Lung (tissue), 12 donors: Measurements from ENCODE around the gene THSD7B. TPM values are rescaled to one million over a fixed set of nuclear protein-coding genes. Genes with fewer than 3 reads are reported as not detected.

ENCODE experiments used
- ATAC-seq: fragments of 200-7000 bp; cut with Tn5 transposase; one replicate; pipeline ENCODE4 v1.9.1; 2020; ENCODE audit warnings: moderate number of reproducible peaks; ENCODE audit not compliant: insufficient read depth, low FRiP score
- DNase-seq, 3 donors: peaks; one replicate each; pipeline ENCODE4 v3.0.0-alpha.2; 2013 to 2017
- H3K27ac ChIP-seq, 2 donors: one replicate each; pipeline ENCODE4 v1.5.1; 2013; ENCODE audit warnings: mild to moderate bottlenecking in 2 of 2, moderate library complexity in 2 of 2, control low read depth in 1 of 2, inconsistent platforms in 1 of 2, low read depth in 1 of 2, low read length in 1 of 2
- H3K27me3 ChIP-seq, 3 donors: one replicate each; pipeline ENCODE4 v1.5.1; 2013; ENCODE audit warnings: low read length in 2 of 3; ENCODE audit not compliant: control insufficient read depth in 3 of 3, insufficient read depth in 3 of 3
- H3K36me3 ChIP-seq, 4 donors: one replicate each; pipeline ENCODE4 v1.5.1; 2013; ENCODE audit warnings: low read length in 4 of 4, mild to moderate bottlenecking in 1 of 4, moderate library complexity in 1 of 4; ENCODE audit not compliant: control insufficient read depth in 4 of 4, insufficient read depth in 4 of 4
- H3K4me1 ChIP-seq, 5 donors: one replicate each; pipeline ENCODE4 v1.5.1; 2013; ENCODE audit warnings: low read length in 5 of 5, mild to moderate bottlenecking in 2 of 5, moderate library complexity in 1 of 5; ENCODE audit not compliant: control insufficient read depth in 5 of 5, insufficient read depth in 5 of 5
- H3K4me3 ChIP-seq: one replicate; pipeline ENCODE4 v1.5.1; 2013; ENCODE audit warnings: mild to moderate bottlenecking, control low read depth, moderate library complexity
- H3K9ac ChIP-seq, 2 donors: one replicate each; pipeline ENCODE4 v1.5.1; 2013; ENCODE audit warnings: low read length in 2 of 2, control low read depth in 1 of 2; ENCODE audit not compliant: insufficient read depth in 1 of 2
- H3K9me3 ChIP-seq, 4 donors: one replicate each; pipeline ENCODE4 v1.5.1; 2013; ENCODE audit warnings: low read length in 3 of 4, mild to moderate bottlenecking in 1 of 4, moderate library complexity in 1 of 4; ENCODE audit not compliant: control insufficient read depth in 4 of 4, insufficient read depth in 3 of 4
- WGBS, 2 donors: extraction: QIAGEN DNeasy Blood & Tissue Kit; methylation state at CpG; one replicate each; pipeline ENCODE4 v1.1.7; 2013; 5-methylcytosine and 5-hydroxymethylcytosine counted together
- polyA plus RNA-seq, 2 donors: library from polyadenylated mRNA; stranded (reverse); fragments of 200-250 nt; gene quantifications; one replicate each; pipeline ENCODE4 v1.2.1, GENCODE V29; 2013
- total RNA-seq, 2 donors: library from RNA; depleted of rRNA in 1 of 2; stranded (reverse); fragments of >200 nt in 1 of 2; gene quantifications; one replicate each; pipeline ENCODE4 v1.2.1, GENCODE V29; 2014 to 2021
- TF ChIP-seq, protein P1 (sequence below): IDR thresholded peaks from 2 replicates; pipeline ENCODE4 v1.5.1; 2012; ENCODE audit warnings: mild to moderate bottlenecking; ENCODE audit errors: control extremely low read depth, extremely low read depth
- donor health status: control.
- donor health status: control.
- donor health status: Bipolar disorder and iron deficiency.
- donor health status: healthy.
- donor health status: DM: yes; HTN: yes; CAD: no.

Gene THSD7B
- total and polyA plus RNA-seq, 4 donors = 0.03 to 8.2 (median 0.14) TPM

DNA sequence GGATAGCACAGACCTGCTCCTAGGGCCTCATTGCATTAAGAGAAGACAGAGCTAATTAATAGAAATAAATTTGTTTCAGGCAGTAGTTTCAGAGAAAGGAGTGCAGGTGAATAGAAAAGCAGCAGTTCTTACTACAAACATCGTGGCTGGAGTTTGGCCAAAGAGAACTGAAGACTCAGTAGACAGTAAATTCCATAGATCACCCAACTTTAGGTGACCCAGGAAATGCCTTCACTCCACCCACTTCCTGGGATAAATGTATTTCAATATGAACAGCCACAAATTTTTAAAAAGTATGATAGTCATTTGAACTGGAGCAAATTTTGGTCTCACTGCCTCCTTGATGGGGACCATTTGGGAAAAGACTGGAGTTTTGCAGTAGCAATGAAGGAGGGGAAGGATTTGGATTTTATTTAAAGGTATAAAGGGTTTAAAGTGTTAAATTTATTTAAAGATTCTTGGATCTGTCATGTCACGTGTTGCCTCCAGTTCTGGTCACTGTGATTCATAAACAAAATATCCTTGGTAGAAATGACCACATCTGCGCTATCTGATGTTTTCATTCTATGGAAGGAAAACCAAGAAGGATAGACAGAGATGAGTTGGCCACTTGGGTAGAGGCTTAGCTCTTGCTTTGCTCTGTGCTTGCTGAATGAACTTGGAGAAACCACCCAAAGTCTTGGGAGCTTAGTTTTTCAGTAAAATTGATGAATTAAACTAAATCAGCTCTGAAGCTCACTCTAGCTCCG, 390.2 kb downstream of the THSD7B start:
- Histone ChIP-seq H3K9ac (no peak overlapping the region), H3K36me3 (no peaks in the 10 kb centered on the region), H3K4me3 (no peak overlapping the region), H3K27me3 (no peaks in the 10 kb centered on the region), H3K27ac (no peak overlapping the region), H3K4me1 (no peaks in the 10 kb centered on the region), H3K9me3 (no peaks in the 10 kb centered on the region)
- WGBS, 2 donors = 86 to 90% methylated on average over 4 of the region's 4 CpGs
- no peak for ATAC-seq
- DNase-seq = no peak
- TF ChIP-seq, protein P1, sequence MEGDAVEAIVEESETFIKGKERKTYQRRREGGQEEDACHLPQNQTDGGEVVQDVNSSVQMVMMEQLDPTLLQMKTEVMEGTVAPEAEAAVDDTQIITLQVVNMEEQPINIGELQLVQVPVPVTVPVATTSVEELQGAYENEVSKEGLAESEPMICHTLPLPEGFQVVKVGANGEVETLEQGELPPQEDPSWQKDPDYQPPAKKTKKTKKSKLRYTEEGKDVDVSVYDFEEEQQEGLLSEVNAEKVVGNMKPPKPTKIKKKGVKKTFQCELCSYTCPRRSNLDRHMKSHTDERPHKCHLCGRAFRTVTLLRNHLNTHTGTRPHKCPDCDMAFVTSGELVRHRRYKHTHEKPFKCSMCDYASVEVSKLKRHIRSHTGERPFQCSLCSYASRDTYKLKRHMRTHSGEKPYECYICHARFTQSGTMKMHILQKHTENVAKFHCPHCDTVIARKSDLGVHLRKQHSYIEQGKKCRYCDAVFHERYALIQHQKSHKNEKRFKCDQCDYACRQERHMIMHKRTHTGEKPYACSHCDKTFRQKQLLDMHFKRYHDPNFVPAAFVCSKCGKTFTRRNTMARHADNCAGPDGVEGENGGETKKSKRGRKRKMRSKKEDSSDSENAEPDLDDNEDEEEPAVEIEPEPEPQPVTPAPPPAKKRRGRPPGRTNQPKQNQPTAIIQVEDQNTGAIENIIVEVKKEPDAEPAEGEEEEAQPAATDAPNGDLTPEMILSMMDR = no peak

DNA sequence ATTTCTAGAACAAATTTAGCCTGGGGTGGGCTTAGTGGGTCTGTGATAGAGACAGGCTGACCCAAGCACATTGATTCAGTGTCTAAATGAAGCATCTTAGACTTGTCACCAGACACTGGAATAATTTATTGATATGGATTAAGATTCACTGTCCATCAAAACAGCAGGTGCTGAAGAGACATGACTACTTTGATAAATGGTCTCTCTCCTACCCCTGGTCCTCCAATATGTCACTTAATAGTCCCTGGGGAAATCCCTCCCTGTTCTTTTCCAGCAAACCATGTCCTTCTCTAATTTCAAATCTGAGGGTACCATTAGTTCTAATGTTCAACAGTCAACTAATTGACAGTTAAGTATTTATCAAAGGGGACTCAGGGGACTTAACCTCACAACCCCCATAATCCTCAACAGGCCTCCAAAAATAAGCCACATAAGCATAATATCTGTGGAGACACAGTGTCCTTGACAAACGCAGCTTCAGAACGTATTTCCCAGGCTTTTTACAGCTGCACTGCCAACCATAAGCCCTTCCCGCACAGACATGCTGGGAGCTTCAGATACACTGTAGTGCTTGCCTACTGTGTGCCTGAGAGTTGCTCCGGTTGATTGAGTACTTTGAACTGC, 391.0 kb downstream of the THSD7B start:
- no peak for ATAC-seq
- TF ChIP-seq, protein P1 = no peak
- no peak overlapping the region for H3K27ac ChIP-seq
- H3K27me3 ChIP-seq = no peaks in the 10 kb centered on the region
- H3K36me3 ChIP-seq = no peaks in the 10 kb centered on the region
- no peak overlapping the region for H3K9ac ChIP-seq
- H3K4me1 ChIP-seq = no peaks in the 10 kb centered on the region
- no peak for DNase-seq
- H3K9me3 ChIP-seq = no peaks in the 10 kb centered on the region
- 82 to 90% methylated on average over 4 of the region's 4 CpGs for WGBS, 2 donors
- H3K4me3 ChIP-seq = no peak overlapping the region

DNA sequence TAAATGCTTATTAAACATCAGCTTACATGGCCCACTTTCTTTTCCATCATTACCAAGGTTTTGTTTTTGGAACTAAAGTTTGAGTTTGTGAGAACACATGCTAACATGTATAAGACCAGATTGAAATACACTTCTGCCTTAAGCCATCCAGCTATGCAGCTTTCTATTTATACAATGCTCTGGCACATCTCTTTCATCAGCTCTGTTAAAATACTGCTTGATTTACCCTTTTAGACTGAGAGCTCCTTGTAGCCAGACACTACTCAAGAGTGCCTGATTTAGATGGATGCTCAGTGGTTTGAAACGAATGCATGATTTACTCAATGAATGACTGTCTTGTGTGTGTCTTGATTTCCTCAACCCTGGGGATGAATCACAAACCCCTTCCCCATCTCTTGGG, 392.5 kb downstream of the THSD7B start:
- Histone ChIP-seq H3K36me3 (no peaks in the 10 kb centered on the region), H3K4me1 (no peaks in the 10 kb centered on the region), H3K27ac (no peak overlapping the region), H3K9me3 (no peaks in the 10 kb centered on the region), H3K4me3 (no peak overlapping the region), H3K9ac (no peak overlapping the region), H3K27me3 (no peaks in the 10 kb centered on the region)
- DNase-seq (no peak), ATAC-seq (no peak)
- TF ChIP-seq, protein P1 = no peak
- WGBS, 2 donors = 78 to 79% methylated on average over 1 of the region's 1 CpG
